Panc1 (cell line): ENCODE data around the gene OR51G2. TPM values are rescaled to one million over a fixed set of nuclear protein-coding genes. Genes with fewer than 3 reads are reported as not detected.

ENCODE experiments used
- ATAC-seq: fragments of 200-7000 bp; cut with Tn5 transposase; 2 replicates; pipeline ENCODE4 v1.9.1; 2020; ENCODE audit warnings: mild to moderate bottlenecking, moderate library complexity
- BruUV-seq: library from RNA; stranded (reverse); fragments of 400-500 nt; replicated peaks from 2 replicates; lab custom pipeline; 2021; lab: Mats Ljungman, UMichigan
- CTCF ChIA-PET: fragments of 300-600 bp; sonication (Branson Sonifier 250); formaldehyde crosslinking; loops from one replicate; lab custom pipeline; 2022; ENCODE audit warnings: antibody characterized with exemption; lab: Charles Lee
- POLR2A ChIA-PET: fragments of 300-600 bp; sonication (Branson Sonifier 250); formaldehyde crosslinking; loops from one replicate; lab custom pipeline; 2022; ENCODE audit warnings: antibody characterized with exemption; lab: Charles Lee
- DNase-seq: peaks from one replicate; pipeline ENCODE4 v3.0.0-alpha.2; 2010; ENCODE audit warnings: low read depth, low spot score
- H3K27ac ChIP-seq: 2 replicates; pipeline ENCODE4 v1.5.1; 2011; ENCODE audit warnings: mild to moderate bottlenecking, low read length, inconsistent platforms
- H3K27me3 ChIP-seq: fragments of 200-500 bp; sonication (Bioruptor generic); 2 replicates; pipeline ENCODE4 v1.6.0; 2014; ENCODE audit warnings: low read length, inconsistent platforms; ENCODE audit not compliant: control insufficient read depth, insufficient read depth
- H3K36me3 ChIP-seq: fragments of 200-500 bp; sonication (Bioruptor generic); 2 replicates; pipeline ENCODE4 v1.5.1; 2014; ENCODE audit warnings: inconsistent platforms, mild to moderate bottlenecking, low read length, moderate library complexity; ENCODE audit not compliant: control insufficient read depth, insufficient read depth
- H3K4me1 ChIP-seq: 2 replicates; pipeline ENCODE4 v1.5.1; 2011; ENCODE audit warnings: inconsistent platforms, mild to moderate bottlenecking, low read length, moderate library complexity; ENCODE audit not compliant: control insufficient read depth, insufficient read depth
- H3K4me3 ChIP-seq, 2 experiments: 2 replicates each; pipeline ENCODE4 v1.5.1; 2011 to 2012; ENCODE audit warnings: low read depth in 2 of 2, low read length in 2 of 2, mild to moderate bottlenecking in 2 of 2, inconsistent platforms in 1 of 2, moderate library complexity in 1 of 2
- H3K9me3 ChIP-seq: fragments of 200-500 bp; sonication (Bioruptor generic); 2 replicates; pipeline ENCODE4 v1.5.1; 2014; ENCODE audit warnings: low read depth, mild to moderate bottlenecking, inconsistent platforms, low read length, moderate library complexity; ENCODE audit not compliant: control insufficient read depth, insufficient read depth
- POLR2AphosphoS5 ChIP-seq: IDR thresholded peaks from 2 replicates; pipeline ENCODE4 v1.6.1; 2012; ENCODE audit warnings: mild to moderate bottlenecking, low read depth, low read length, moderate library complexity
- SIN3A ChIP-seq: IDR thresholded peaks from 2 replicates; pipeline ENCODE4 v1.6.1; 2012; ENCODE audit warnings: low read depth, mild to moderate bottlenecking, low read length, moderate library complexity, borderline replicate concordance; ENCODE audit not compliant: insufficient read depth
- TCF7L2 ChIP-seq: IDR thresholded peaks from 2 replicates; pipeline ENCODE4 v1.6.1; 2011; ENCODE audit warnings: mild to moderate bottlenecking, low read depth, low read length, inconsistent platforms
- in situ Hi-C: cut with HindIII; loops from 2 replicates; pipeline ENCODE4 v1.10.0; 2016; ENCODE audit warnings: low sequenced_read_pairs, low pct_unique_long_range_greater_than_20kb
- intact Hi-C: fragments of 100-400 bp; cut with micrococcal nuclease; formaldehyde crosslinking; loops from one replicate; pipeline ENCODE4 v1.10.0; 2022; ENCODE audit not compliant: unreplicated experiment
- total RNA-seq: library from RNA; stranded (reverse); gene quantifications from one replicate; pipeline ENCODE4 v1.2.1, GENCODE V29; 2021; ENCODE audit not compliant: unreplicated experiment
- TF ChIP-seq, protein P1 (sequence below): fragments of 450-650 bp; IDR thresholded peaks from 2 replicates; pipeline ENCODE4 v1.5.1; 2017; ENCODE audit warnings: mild to moderate bottlenecking
- TF ChIP-seq, protein P2 (sequence below), 2 experiments: IDR thresholded peaks; 2 replicates each; pipeline ENCODE4 v1.6.1; 2011 to 2012; ENCODE audit warnings: low read depth in 2 of 2, control low read depth in 1 of 2, low read length in 1 of 2, mild to moderate bottlenecking in 1 of 2, moderate library complexity in 1 of 2; ENCODE audit not compliant: insufficient read depth in 1 of 2

The OR51G2 gene
- total RNA-seq, 1 experiment from 2014 or later = not detected

DNA sequence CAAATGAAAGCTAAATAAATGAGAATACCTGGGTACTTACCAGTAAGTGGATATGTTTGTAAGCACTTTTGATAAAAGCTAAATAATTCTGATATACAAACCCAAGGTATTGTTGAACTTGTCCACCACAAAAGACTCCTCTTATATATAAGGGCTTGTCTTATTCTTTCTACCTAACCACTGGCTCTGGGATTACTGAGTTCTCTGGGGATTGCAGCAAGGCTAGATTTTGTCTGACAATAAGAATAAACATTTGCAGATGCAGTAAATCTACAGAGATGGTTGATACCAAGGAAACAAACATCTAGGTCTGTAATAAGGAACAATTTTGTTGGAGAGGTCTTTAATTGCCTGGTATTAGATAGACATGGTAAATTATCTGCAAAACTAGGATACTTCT is 28.4 kb upstream of the OR51G2 start, which contains the start of gene OR51A4:
TSS of gene OR51A4 (minus strand) at position 101 of the 400 bp plus-strand sequence. CDS start 505 bp downstream, outside the sequence.
- DNase-seq (no peak), ATAC-seq (no peak)
- intact Hi-C loops = no loop called here
- H3K9me3 ChIP-seq = peaks cover 2% of the 10 kb centered on the region; the same call in 1 of the 2 replicates
- ChIA-PET CTCF (no interaction called here), POLR2A (no interaction called here)
- H3K27ac ChIP-seq = no peak within 1 kb of the TSS
- in situ Hi-C loops = no loop called here
- no TSS peak for BruUV-seq
- TF ChIP-seq TCF7L2 (no peak), SIN3A (no peak), POLR2AphosphoS5 (no peak)
- TF ChIP-seq, protein P1, sequence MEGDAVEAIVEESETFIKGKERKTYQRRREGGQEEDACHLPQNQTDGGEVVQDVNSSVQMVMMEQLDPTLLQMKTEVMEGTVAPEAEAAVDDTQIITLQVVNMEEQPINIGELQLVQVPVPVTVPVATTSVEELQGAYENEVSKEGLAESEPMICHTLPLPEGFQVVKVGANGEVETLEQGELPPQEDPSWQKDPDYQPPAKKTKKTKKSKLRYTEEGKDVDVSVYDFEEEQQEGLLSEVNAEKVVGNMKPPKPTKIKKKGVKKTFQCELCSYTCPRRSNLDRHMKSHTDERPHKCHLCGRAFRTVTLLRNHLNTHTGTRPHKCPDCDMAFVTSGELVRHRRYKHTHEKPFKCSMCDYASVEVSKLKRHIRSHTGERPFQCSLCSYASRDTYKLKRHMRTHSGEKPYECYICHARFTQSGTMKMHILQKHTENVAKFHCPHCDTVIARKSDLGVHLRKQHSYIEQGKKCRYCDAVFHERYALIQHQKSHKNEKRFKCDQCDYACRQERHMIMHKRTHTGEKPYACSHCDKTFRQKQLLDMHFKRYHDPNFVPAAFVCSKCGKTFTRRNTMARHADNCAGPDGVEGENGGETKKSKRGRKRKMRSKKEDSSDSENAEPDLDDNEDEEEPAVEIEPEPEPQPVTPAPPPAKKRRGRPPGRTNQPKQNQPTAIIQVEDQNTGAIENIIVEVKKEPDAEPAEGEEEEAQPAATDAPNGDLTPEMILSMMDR = no peak
- H3K27me3 ChIP-seq = no peaks in the 10 kb centered on the region
- H3K4me3 ChIP-seq = no peak within 1 kb of the TSS
- no peaks in the 10 kb centered on the region for H3K4me1 ChIP-seq
- no peaks in the 10 kb centered on the region for H3K36me3 ChIP-seq

DNA sequence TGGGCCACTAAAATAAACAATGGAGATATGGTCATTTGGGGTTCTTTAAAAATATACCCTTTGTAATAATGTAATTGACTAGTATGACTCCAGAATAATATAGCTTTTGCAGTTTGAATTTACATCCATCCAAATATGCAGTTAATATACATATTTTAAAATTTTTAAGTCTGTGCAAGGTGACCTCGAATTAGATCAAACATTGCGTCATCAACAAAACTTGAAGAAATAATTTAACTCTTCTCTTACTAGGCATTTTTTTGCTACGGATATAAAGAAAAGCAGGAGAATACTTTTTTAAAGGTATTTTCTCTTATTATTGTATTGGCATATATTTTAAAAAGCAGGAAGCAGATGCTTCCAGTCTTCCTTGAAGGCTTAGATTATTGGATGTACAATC is 17.6 kb upstream of the OR51G2 start:
- in situ Hi-C loops (no loop called here), intact Hi-C loops (no loop called here)
- TF ChIP-seq POLR2AphosphoS5 (no peak), SIN3A (no peak), TCF7L2 (no peak)
- TF ChIP-seq, protein P2, sequence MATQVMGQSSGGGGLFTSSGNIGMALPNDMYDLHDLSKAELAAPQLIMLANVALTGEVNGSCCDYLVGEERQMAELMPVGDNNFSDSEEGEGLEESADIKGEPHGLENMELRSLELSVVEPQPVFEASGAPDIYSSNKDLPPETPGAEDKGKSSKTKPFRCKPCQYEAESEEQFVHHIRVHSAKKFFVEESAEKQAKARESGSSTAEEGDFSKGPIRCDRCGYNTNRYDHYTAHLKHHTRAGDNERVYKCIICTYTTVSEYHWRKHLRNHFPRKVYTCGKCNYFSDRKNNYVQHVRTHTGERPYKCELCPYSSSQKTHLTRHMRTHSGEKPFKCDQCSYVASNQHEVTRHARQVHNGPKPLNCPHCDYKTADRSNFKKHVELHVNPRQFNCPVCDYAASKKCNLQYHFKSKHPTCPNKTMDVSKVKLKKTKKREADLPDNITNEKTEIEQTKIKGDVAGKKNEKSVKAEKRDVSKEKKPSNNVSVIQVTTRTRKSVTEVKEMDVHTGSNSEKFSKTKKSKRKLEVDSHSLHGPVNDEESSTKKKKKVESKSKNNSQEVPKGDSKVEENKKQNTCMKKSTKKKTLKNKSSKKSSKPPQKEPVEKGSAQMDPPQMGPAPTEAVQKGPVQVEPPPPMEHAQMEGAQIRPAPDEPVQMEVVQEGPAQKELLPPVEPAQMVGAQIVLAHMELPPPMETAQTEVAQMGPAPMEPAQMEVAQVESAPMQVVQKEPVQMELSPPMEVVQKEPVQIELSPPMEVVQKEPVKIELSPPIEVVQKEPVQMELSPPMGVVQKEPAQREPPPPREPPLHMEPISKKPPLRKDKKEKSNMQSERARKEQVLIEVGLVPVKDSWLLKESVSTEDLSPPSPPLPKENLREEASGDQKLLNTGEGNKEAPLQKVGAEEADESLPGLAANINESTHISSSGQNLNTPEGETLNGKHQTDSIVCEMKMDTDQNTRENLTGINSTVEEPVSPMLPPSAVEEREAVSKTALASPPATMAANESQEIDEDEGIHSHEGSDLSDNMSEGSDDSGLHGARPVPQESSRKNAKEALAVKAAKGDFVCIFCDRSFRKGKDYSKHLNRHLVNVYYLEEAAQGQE (IDR thresholded peaks at IDR 0.05; ENCODE audit: insufficient read depth in 1 of 2, low read depth in 2 of 2, low read length in 1 of 2) = no peak
- TF ChIP-seq, protein P1 = no peak
- DNase-seq (no peak), ATAC-seq (no peak)
- Histone ChIP-seq H3K27me3 (no peaks in the 10 kb centered on the region), H3K36me3 (no peaks in the 10 kb centered on the region), H3K9me3 (no peaks in the 10 kb centered on the region), H3K4me1 (no peaks in the 10 kb centered on the region), H3K27ac (no peak overlapping the region), H3K4me3 (no peak overlapping the region)
- CTCF ChIA-PET = no interaction called here
- POLR2A ChIA-PET = no interaction called here
- no TSS peak for BruUV-seq
